ENCODE data around the gene ACIN1.

DNA sequence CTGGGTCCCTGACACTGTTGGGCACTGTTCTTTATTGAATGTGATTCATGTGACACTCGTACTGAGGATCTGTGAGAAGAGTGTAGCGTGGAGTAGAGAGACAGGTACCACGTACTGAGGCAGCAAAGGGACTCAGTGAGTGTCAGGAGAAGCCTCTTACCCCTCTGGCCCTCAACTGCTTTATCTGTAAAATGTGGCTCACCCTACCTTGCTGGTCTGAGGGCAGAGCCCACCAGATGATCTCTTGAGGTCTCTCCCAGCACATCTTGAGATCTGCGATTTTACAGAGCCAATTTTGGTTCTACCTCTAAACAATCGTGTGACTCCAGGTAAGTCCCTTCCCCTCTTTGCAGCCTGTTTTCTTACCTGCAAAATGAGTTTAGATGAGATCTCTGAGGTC, 21.0 kb upstream of the ACIN1 start:
- TF ChIP-seq, protein P1, sequence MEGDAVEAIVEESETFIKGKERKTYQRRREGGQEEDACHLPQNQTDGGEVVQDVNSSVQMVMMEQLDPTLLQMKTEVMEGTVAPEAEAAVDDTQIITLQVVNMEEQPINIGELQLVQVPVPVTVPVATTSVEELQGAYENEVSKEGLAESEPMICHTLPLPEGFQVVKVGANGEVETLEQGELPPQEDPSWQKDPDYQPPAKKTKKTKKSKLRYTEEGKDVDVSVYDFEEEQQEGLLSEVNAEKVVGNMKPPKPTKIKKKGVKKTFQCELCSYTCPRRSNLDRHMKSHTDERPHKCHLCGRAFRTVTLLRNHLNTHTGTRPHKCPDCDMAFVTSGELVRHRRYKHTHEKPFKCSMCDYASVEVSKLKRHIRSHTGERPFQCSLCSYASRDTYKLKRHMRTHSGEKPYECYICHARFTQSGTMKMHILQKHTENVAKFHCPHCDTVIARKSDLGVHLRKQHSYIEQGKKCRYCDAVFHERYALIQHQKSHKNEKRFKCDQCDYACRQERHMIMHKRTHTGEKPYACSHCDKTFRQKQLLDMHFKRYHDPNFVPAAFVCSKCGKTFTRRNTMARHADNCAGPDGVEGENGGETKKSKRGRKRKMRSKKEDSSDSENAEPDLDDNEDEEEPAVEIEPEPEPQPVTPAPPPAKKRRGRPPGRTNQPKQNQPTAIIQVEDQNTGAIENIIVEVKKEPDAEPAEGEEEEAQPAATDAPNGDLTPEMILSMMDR (IDR thresholded peaks at IDR 0.05 in 2 of 3, conservative IDR thresholded peaks at IDR 0.05 in 1 of 3; ENCODE audit: control insufficient read depth in 2 of 3, extremely low read depth in 1 of 3, insufficient read depth in 1 of 3, low read depth in 3 of 3, low read length in 3 of 3) = no peak
- no peak for TF ChIP-seq POLR2AphosphoS5 (IDR thresholded peaks at IDR 0.05; ENCODE audit: low read length)
- TF ChIP-seq EZH2 (IDR thresholded peaks at IDR 0.05; ENCODE audit: borderline replicate concordance, control insufficient read depth, low read depth, low read length) = no peak
- no peak for TF ChIP-seq POLR2A (IDR thresholded peaks at IDR 0.05; ENCODE audit: low read depth, low read length)

Data from GM12878 (cell line).